Nephron (organoid): Measurements from ENCODE around the gene ZNF205.

Experiments used
- H3K27ac Mint-ChIP-seq, 3 experiments: 2 replicates each; pipeline ENCODE4 v1.8.0; 2020; ENCODE audit warnings: mixed read lengths in 3 of 3, mild to moderate bottlenecking in 2 of 3, moderate library complexity in 1 of 3
- H3K27me3 Mint-ChIP-seq: 2 replicates; pipeline ENCODE4 v1.8.0; 2021; ENCODE audit warnings: low read depth, mild to moderate bottlenecking, moderate library complexity, mixed read lengths
- H3K36me3 Mint-ChIP-seq: 2 replicates; pipeline ENCODE4 v1.8.0; 2020; ENCODE audit warnings: low read depth, mixed read lengths
- H3K4me1 Mint-ChIP-seq: 2 replicates; pipeline ENCODE4 v1.8.0; 2020; ENCODE audit warnings: mixed read lengths
- H3K4me3 Mint-ChIP-seq, 3 experiments: 2 replicates each; pipeline ENCODE4 v1.8.0; 2020; ENCODE audit warnings: mild to moderate bottlenecking in 3 of 3, mixed read lengths in 3 of 3, moderate library complexity in 2 of 3
- H3K9me3 Mint-ChIP-seq: 2 replicates; pipeline ENCODE4 v1.8.0; 2020; ENCODE audit warnings: mixed read lengths
- CTCF ChIP-seq, 3 experiments: fragments of 200-600 bp; sonication (generic); IDR thresholded peaks; one replicate each; pipeline ENCODE4 v1.5.0; 2021; ENCODE audit warnings: antibody characterized with exemption in 3 of 3; ENCODE audit not compliant: unreplicated experiment in 3 of 3

The ZNF205 gene

GRCh38 chr16:3088450-3088849, 23.9 kb upstream of the ZNF205 start:
- peaks cover 19% of the 10 kb centered on the region for H3K4me1 Mint-ChIP-seq
- H3K9me3 Mint-ChIP-seq = no peaks in the 10 kb centered on the region
- H3K27me3 Mint-ChIP-seq = peaks cover 6% of the 10 kb centered on the region
- H3K27ac Mint-ChIP-seq = peak overlapping the region in 2 of 3 experiments; percentile 33 to 89
- H3K4me3 Mint-ChIP-seq = peak overlapping the region in 1 of 3 experiments; percentile 12
- no peaks in the 10 kb centered on the region for H3K36me3 Mint-ChIP-seq
- TF ChIP-seq CTCF (IDR thresholded peaks at IDR 0.05; ENCODE audit: unreplicated experiment in 3 of 3) = no peak

GRCh38 chr16:3088925-3089716, 23.3 kb upstream of the ZNF205 start:
- Mint-ChIP-seq H3K27me3 (peaks cover 6% of the 10 kb centered on the region), H3K4me1 (peaks cover 19% of the 10 kb centered on the region), H3K4me3 (peak overlapping the region in 1 of 3 experiments; percentile 12), H3K9me3 (no peaks in the 10 kb centered on the region), H3K36me3 (no peaks in the 10 kb centered on the region), H3K27ac (peak overlapping the region in 2 of 3 experiments; percentile 33 to 89)
- TF ChIP-seq CTCF (IDR thresholded peaks at IDR 0.05; ENCODE audit: unreplicated experiment in 3 of 3) = no peak

- Mint-ChIP-seq H3K27me3 (peaks cover 6% of the 10 kb centered on the region), H3K36me3 (no peaks in the 10 kb centered on the region), H3K4me1 (peaks cover 19% of the 10 kb centered on the region), H3K27ac (no peak overlapping the region), H3K9me3 (no peaks in the 10 kb centered on the region), H3K4me3 (no peak overlapping the region)
- TF ChIP-seq CTCF (IDR thresholded peaks at IDR 0.05; ENCODE audit: unreplicated experiment in 3 of 3) = no peak
Observed at GRCh38 chr16:3089717-3090592, 22.4 kb upstream of the ZNF205 start.

- no peak overlapping the region for H3K4me3 Mint-ChIP-seq
- TF ChIP-seq CTCF (IDR thresholded peaks at IDR 0.05; ENCODE audit: unreplicated experiment in 3 of 3) = no peak
Observed at GRCh38 chr16:3091551-3091950, 20.8 kb upstream of the ZNF205 start.

GRCh38 chr16:3092501-3092941, 19.9 kb upstream of the ZNF205 start:
- H3K4me1 Mint-ChIP-seq = peaks cover 19% of the 10 kb centered on the region
- H3K9me3 Mint-ChIP-seq = no peaks in the 10 kb centered on the region
- no peaks in the 10 kb centered on the region for H3K36me3 Mint-ChIP-seq
- peak overlapping the region in 1 of 3 experiments; percentile 35 for H3K4me3 Mint-ChIP-seq
- no peak overlapping the region for H3K27ac Mint-ChIP-seq
- TF ChIP-seq CTCF (IDR thresholded peaks at IDR 0.05; ENCODE audit: unreplicated experiment in 3 of 3) = no peak
- peaks cover 12% of the 10 kb centered on the region for H3K27me3 Mint-ChIP-seq

More at GRCh38 chr16:3091551-3091950, 20.8 kb upstream of the ZNF205 start:
- no peaks in the 10 kb centered on the region for H3K9me3 Mint-ChIP-seq
- no peak overlapping the region for H3K27ac Mint-ChIP-seq
- peaks cover 19% of the 10 kb centered on the region for H3K4me1 Mint-ChIP-seq
- H3K36me3 Mint-ChIP-seq = no peaks in the 10 kb centered on the region
- peaks cover 6% of the 10 kb centered on the region for H3K27me3 Mint-ChIP-seq
